Chondrocyte (in vitro differentiated cells): ENCODE results near the gene ADGRD1. TPM values are rescaled to one million over a fixed set of nuclear protein-coding genes. Genes with fewer than 3 reads are reported as not detected.
A peak's percentile ranks its signal among the peaks of the same experiment; 100 is the strongest.

Experiments
- DNase-seq: peaks from one replicate; pipeline ENCODE4 v3.0.0; 2021; ENCODE audit warnings: mixed read lengths, low spot score
- H3K27ac Mint-ChIP-seq: one replicate; pipeline ENCODE4 v1.8.0; 2021; ENCODE audit warnings: mild to moderate bottlenecking, moderate library complexity, mixed read lengths; ENCODE audit not compliant: unreplicated experiment
- H3K27me3 Mint-ChIP-seq: 2 replicates; pipeline ENCODE4 v1.8.0; 2021; ENCODE audit warnings: low read depth, mixed read lengths
- H3K36me3 Mint-ChIP-seq: 2 replicates; pipeline ENCODE4 v1.8.0; 2021; ENCODE audit warnings: low read depth, mixed read lengths
- H3K4me1 Mint-ChIP-seq: 2 replicates; pipeline ENCODE4 v1.8.0; 2021; ENCODE audit warnings: low read depth, mild to moderate bottlenecking, mixed read lengths
- H3K4me3 Mint-ChIP-seq: one replicate; pipeline ENCODE4 v1.8.0; 2021; ENCODE audit warnings: mild to moderate bottlenecking, moderate library complexity, mixed read lengths; ENCODE audit not compliant: unreplicated experiment
- H3K9me3 Mint-ChIP-seq: 2 replicates; pipeline ENCODE4 v1.8.0; 2021; ENCODE audit warnings: low read depth, mixed read lengths
- CTCF ChIP-seq: fragments of 200-600 bp; sonication (generic); IDR thresholded peaks from 2 replicates; pipeline ENCODE4 v1.5.0; 2021; ENCODE audit warnings: antibody characterized with exemption, mild to moderate bottlenecking, moderate library complexity
- total RNA-seq: library from RNA; stranded (reverse); gene quantifications from 3 replicates; pipeline ENCODE4 v1.2.1, GENCODE V29; 2021

The ADGRD1 gene
- total RNA-seq, 1 donor from 2014 or later, result 4.7 TPM

DNA sequence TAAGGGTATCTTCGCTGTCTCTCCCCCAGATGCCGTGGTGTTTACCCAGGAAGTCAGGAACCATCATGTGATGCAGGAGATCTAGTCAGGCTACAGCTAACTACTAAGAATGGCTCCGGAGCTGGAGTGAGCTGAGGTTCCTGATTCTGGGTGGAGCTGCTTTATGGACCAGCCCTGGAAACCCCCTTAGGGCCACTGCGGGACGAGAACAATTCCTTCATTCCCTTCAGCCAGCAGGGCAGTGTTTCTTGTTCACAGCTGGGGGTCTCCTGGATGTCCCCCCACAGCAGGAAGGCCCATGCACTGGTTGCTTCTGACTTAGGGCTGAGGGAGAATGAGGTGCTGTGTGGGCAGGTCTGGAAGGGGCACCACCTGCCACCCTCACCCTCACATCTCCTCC is 199.3 kb downstream of the ADGRD1 start:
- Mint-ChIP-seq H3K9me3 (peaks cover 11% of the 10 kb centered on the region), H3K4me1 (no peaks in the 10 kb centered on the region), H3K27ac (no peak overlapping the region), H3K27me3 (peaks cover 22% of the 10 kb centered on the region), H3K4me3 (no peak overlapping the region), H3K36me3 (no peaks in the 10 kb centered on the region)
- TF ChIP-seq CTCF, result no peak
- DNase-seq, result no peak

DNA sequence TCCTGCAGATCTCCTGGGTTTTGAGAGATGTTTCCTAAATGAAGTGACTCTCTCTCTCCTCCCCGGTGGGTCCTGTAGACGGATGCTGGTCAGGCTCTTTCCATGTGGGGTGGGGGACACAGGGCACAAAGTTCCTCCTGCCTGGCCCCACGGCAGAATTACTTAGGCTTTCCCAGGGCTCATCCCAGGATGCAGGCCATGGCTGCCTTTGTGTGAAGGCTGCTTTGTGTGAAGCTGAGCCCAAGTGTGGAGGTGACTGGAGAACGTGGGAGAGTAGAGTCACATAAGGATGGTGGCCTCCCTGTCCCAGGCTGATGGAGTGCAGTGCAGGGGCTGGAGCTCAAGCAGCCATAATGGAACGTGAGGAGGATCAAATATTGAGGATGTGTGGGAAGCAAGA is 200.2 kb downstream of the ADGRD1 start:
- DNase-seq, result no peak
- no peaks in the 10 kb centered on the region for H3K4me1 Mint-ChIP-seq
- peaks cover 19% of the 10 kb centered on the region for H3K27me3 Mint-ChIP-seq
- no peak overlapping the region for H3K4me3 Mint-ChIP-seq
- H3K36me3 Mint-ChIP-seq, result no peaks in the 10 kb centered on the region
- H3K9me3 Mint-ChIP-seq, result peaks cover 11% of the 10 kb centered on the region
- H3K27ac Mint-ChIP-seq, result no peak overlapping the region
- TF ChIP-seq CTCF, result no peak

- no peak for TF ChIP-seq CTCF
- Mint-ChIP-seq H3K9me3 (peaks cover 11% of the 10 kb centered on the region), H3K36me3 (no peaks in the 10 kb centered on the region), H3K27me3 (peaks cover 21% of the 10 kb centered on the region), H3K27ac (no peak overlapping the region), H3K4me3 (no peak overlapping the region), H3K4me1 (no peaks in the 10 kb centered on the region)
- no peak for DNase-seq
Measured at GRCh38 chr12:131155131-131155530, 201.4 kb downstream of the ADGRD1 start.

DNA sequence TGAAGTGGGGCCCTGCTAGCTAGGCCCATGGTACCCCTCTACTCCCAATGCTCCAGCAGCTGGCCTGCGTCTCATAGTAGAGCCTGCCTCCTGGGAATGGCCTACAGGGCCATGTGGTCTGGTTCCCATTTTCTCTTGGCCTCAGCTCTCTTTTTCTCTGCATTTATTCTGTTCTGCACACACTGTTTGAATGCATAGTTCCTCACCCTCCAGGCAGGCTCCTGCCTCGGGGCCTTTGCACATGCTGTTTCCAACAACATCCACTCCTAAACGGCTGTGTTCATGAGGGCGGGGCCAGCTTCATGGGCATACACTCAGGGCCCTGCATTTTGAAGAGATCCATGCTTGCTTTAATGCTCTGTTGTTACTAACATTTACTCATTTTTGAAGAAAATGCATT is 204.0 kb downstream of the ADGRD1 start:
- Mint-ChIP-seq H3K27ac (no peak overlapping the region), H3K4me1 (no peaks in the 10 kb centered on the region), H3K36me3 (no peaks in the 10 kb centered on the region), H3K9me3 (no peaks in the 10 kb centered on the region), H3K27me3 (peaks cover 19% of the 10 kb centered on the region), H3K4me3 (no peak overlapping the region)
- no peak for DNase-seq
- no peak for TF ChIP-seq CTCF

DNA sequence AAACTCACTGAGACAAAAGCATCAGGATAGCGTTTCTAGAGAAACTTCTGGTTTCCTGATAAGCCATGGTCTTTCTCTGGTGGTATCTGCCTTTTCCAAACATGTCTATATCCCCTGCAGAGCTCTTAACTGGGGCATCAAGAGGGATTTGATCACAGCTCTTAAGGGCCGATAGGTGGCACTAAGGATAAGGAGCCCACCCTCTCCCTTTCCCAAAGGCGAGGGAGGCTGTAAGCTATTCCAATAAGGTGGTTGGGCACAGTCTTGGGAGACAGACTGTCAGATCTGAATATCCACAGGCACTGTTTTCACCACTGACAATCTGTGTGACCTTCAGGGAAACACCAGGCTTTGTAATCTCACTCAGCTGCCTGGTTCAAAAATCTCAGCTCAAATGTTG is 206.0 kb downstream of the ADGRD1 start:
- DNase-seq, result no peak
- H3K27me3 Mint-ChIP-seq, result peaks cover 14% of the 10 kb centered on the region
- H3K9me3 Mint-ChIP-seq, result no peaks in the 10 kb centered on the region
- no peaks in the 10 kb centered on the region for H3K4me1 Mint-ChIP-seq
- H3K4me3 Mint-ChIP-seq, result no peak overlapping the region
- H3K27ac Mint-ChIP-seq, result no peak overlapping the region
- peak; percentile 20 for TF ChIP-seq CTCF
- H3K36me3 Mint-ChIP-seq, result no peaks in the 10 kb centered on the region
